ENCODE data around the gene TCEAL1. TPM values are rescaled to one million over a fixed set of nuclear protein-coding genes. Genes with fewer than 3 reads are reported as not detected.

The TCEAL1 gene
- total RNA-seq, 1 donor from 2014 or later: 25.5 TPM

- no peak overlapping the region for H3K4me3 ChIP-seq
- DNase-seq (no peak), ATAC-seq (no peak)
- H3K27ac ChIP-seq: no peak overlapping the region
- intact Hi-C loops (cut with DNase I): no loop called here
- no peaks in the 10 kb centered on the region for H3K36me3 ChIP-seq
- TF ChIP-seq CTCF (IDR thresholded peaks at IDR 0.05): no peak
- H3K9me3 ChIP-seq: no peaks in the 10 kb centered on the region
- H3K27me3 ChIP-seq (ENCODE audit: low read depth): no peaks in the 10 kb centered on the region
- H3K4me1 ChIP-seq: no peaks in the 10 kb centered on the region
Measured at GRCh38 chrX:103615781-103616371, 12.9 kb upstream of the TCEAL1 start.

GRCh38 chrX:103616676-103617186 lies 12.0 kb upstream of the TCEAL1 start:
- H3K4me3 ChIP-seq: no peak overlapping the region
- no peaks in the 10 kb centered on the region for H3K36me3 ChIP-seq
- H3K4me1 ChIP-seq: no peaks in the 10 kb centered on the region
- no peaks in the 10 kb centered on the region for H3K27me3 ChIP-seq (ENCODE audit: low read depth)
- intact Hi-C loops (cut with DNase I): no loop called here
- no peak for TF ChIP-seq CTCF (IDR thresholded peaks at IDR 0.05)
- no peak for ATAC-seq
- DNase-seq: no peak
- no peak overlapping the region for H3K27ac ChIP-seq
- no peaks in the 10 kb centered on the region for H3K9me3 ChIP-seq

- intact Hi-C loops (cut with DNase I): no loop called here
- ATAC-seq (no peak), DNase-seq (no peak)
- Histone ChIP-seq H3K4me3 (no peak overlapping the region), H3K36me3 (no peaks in the 10 kb centered on the region), H3K27me3 (ENCODE audit: low read depth) (no peaks in the 10 kb centered on the region), H3K4me1 (peaks cover 5% of the 10 kb centered on the region), H3K27ac (no peak overlapping the region), H3K9me3 (no peaks in the 10 kb centered on the region)
- no peak for TF ChIP-seq CTCF (IDR thresholded peaks at IDR 0.05)
Measured at GRCh38 chrX:103624111-103624510, 4.7 kb upstream of the TCEAL1 start.

- peaks cover 5% of the 10 kb centered on the region for H3K4me1 ChIP-seq
- H3K27me3 ChIP-seq (ENCODE audit: low read depth): no peaks in the 10 kb centered on the region
- no peaks in the 10 kb centered on the region for H3K36me3 ChIP-seq
- no peak for ATAC-seq
- TF ChIP-seq CTCF (IDR thresholded peaks at IDR 0.05): no peak
- intact Hi-C loops (cut with DNase I): no loop called here
- DNase-seq: no peak
- H3K27ac ChIP-seq: no peak overlapping the region
- no peaks in the 10 kb centered on the region for H3K9me3 ChIP-seq
- no peak overlapping the region for H3K4me3 ChIP-seq
Measured at GRCh38 chrX:103626855-103627254, 1.9 kb upstream of the TCEAL1 start.

- peaks cover 5% of the 10 kb centered on the region for H3K4me1 ChIP-seq
- intact Hi-C loops (cut with DNase I): no loop called here
- no peaks in the 10 kb centered on the region for H3K27me3 ChIP-seq (ENCODE audit: low read depth)
- peak overlapping the region; percentile 67 for H3K4me3 ChIP-seq
- DNase-seq (peak; percentile 66), ATAC-seq (peak; percentile 91 to 92)
- no peaks in the 10 kb centered on the region for H3K9me3 ChIP-seq
- H3K36me3 ChIP-seq: no peaks in the 10 kb centered on the region
- peak overlapping the region; percentile 86 for H3K27ac ChIP-seq
- peak; percentile 37 for TF ChIP-seq CTCF (IDR thresholded peaks at IDR 0.05)
Measured at GRCh38 chrX:103629318-103630170, 769 bp downstream of the TCEAL1 start.

All from lower lobe of right lung (tissue), 2 donors.